Activated CD4-positive, alpha-beta T cell treated with anti-CD3 and anti-CD28 coated beads, Interleukin-2, amount 50 U/mL, for 24 hours (primary cell): ENCODE measurements around the gene TMTC2.

Experiments used
- DNase-seq, 2 donors: peaks; one replicate each; pipeline ENCODE4 v3.0.0-alpha.2; 2020; ENCODE audit warnings: low read depth in 1 of 2, low spot score in 1 of 2

Gene TMTC2

GRCh38 chr12:83122623-83122934, 435.9 kb downstream of the TMTC2 start:
- no peak for DNase-seq

- no peak for DNase-seq
Measured at GRCh38 chr12:83123039-83123438, 436.3 kb downstream of the TMTC2 start.

- no peak for DNase-seq
Measured at GRCh38 chr12:83128540-83128939, 441.8 kb downstream of the TMTC2 start.

GRCh38 chr12:83130178-83130577, 443.5 kb downstream of the TMTC2 start:
- DNase-seq: no peak

GRCh38 chr12:83132360-83132759, 445.7 kb downstream of the TMTC2 start:
- DNase-seq: no peak

- no peak for DNase-seq
Measured at GRCh38 chr12:83136411-83136810, 449.7 kb downstream of the TMTC2 start.

- DNase-seq: no peak
Measured at GRCh38 chr12:83140135-83140534, 453.4 kb downstream of the TMTC2 start.

GRCh38 chr12:83141460-83141994, 454.8 kb downstream of the TMTC2 start:
- DNase-seq: no peak

GRCh38 chr12:83142914-83143313, 456.2 kb downstream of the TMTC2 start:
- DNase-seq: no peak

GRCh38 chr12:83143950-83144349, 457.2 kb downstream of the TMTC2 start:
- DNase-seq: no peak

GRCh38 chr12:83145325-83145840, 458.7 kb downstream of the TMTC2 start:
- no peak for DNase-seq

GRCh38 chr12:83147341-83147740, 460.6 kb downstream of the TMTC2 start:
- DNase-seq: no peak

- DNase-seq: no peak
Measured at GRCh38 chr12:83149987-83150386, 463.3 kb downstream of the TMTC2 start.

GRCh38 chr12:83150465-83151189, 463.9 kb downstream of the TMTC2 start:
- DNase-seq: no peak

- DNase-seq: no peak
Measured at GRCh38 chr12:83153177-83153576, 466.5 kb downstream of the TMTC2 start.

- no peak for DNase-seq
Measured at GRCh38 chr12:83156815-83157214, 470.1 kb downstream of the TMTC2 start.

- DNase-seq: no peak
Measured at GRCh38 chr12:83157604-83158003, 470.9 kb downstream of the TMTC2 start.

GRCh38 chr12:83158613-83159207, 472.0 kb downstream of the TMTC2 start:
- DNase-seq: no peak

- DNase-seq: no peak
Measured at GRCh38 chr12:83161456-83161855, 474.8 kb downstream of the TMTC2 start.

- DNase-seq: no peak
Measured at GRCh38 chr12:83168751-83169150, 482.0 kb downstream of the TMTC2 start.

- DNase-seq: no peak
Measured at GRCh38 chr12:83172441-83172840, 485.7 kb downstream of the TMTC2 start.

GRCh38 chr12:83172866-83173649, 486.4 kb downstream of the TMTC2 start:
- no peak for DNase-seq
